OCI-LY1 (cell line): ENCODE results near the gene VIT.

Source experiments
- EZH2 ChIP-seq: fragments of 200-600 bp; sonication (generic), shearing (Covaris generic); IDR thresholded peaks from 2 replicates; pipeline ENCODE4 v1.8.0; 2017; ENCODE audit warnings: borderline replicate concordance, mixed run types, mild to moderate bottlenecking, antibody characterized with exemption, low read length, moderate library complexity, mixed read lengths
- TF ChIP-seq, protein P1 (sequence below): fragments of 200-600 bp; sonication (generic), shearing (Covaris generic); IDR thresholded peaks from 2 replicates; pipeline ENCODE4 v1.5.1; 2017; ENCODE audit warnings: mild to moderate bottlenecking, antibody characterized with exemption, low read length, moderate library complexity, mixed read lengths

DNA sequence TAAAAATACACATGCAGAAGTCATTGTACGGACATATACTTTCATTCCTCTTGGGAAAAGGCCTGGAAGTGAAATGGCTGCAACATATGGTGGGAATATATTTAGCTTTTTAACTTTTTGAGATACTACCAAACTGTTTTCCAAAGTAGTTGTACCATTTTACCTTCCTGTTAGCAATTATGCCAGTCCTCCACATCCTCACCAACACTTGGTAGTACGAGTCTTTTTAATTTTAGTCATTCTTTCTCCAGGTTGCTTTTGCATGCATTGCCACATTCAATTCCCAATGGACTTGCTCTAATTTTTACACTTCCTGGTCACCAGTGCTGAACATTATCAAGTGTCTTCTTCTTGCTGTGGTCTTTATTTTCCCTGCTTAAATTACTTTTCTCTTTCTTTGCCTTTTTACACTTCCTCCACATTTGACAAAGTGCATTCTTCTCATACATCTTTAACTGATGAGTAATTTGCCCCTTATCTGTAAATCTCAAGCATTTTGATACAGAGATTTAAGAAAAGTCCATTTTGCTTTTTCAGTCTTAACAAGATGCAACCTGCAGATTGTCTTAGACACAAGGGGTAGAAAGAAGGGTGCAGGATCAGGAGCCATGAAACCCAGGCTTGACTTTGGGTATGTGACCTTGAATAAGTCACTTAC lies 14.5 kb downstream of the VIT start:
- TF ChIP-seq, protein P1, sequence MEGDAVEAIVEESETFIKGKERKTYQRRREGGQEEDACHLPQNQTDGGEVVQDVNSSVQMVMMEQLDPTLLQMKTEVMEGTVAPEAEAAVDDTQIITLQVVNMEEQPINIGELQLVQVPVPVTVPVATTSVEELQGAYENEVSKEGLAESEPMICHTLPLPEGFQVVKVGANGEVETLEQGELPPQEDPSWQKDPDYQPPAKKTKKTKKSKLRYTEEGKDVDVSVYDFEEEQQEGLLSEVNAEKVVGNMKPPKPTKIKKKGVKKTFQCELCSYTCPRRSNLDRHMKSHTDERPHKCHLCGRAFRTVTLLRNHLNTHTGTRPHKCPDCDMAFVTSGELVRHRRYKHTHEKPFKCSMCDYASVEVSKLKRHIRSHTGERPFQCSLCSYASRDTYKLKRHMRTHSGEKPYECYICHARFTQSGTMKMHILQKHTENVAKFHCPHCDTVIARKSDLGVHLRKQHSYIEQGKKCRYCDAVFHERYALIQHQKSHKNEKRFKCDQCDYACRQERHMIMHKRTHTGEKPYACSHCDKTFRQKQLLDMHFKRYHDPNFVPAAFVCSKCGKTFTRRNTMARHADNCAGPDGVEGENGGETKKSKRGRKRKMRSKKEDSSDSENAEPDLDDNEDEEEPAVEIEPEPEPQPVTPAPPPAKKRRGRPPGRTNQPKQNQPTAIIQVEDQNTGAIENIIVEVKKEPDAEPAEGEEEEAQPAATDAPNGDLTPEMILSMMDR = no peak
- TF ChIP-seq EZH2 = no peak
